Measurements from ENCODE around the gene FYB1.

The FYB1 gene

DNA sequence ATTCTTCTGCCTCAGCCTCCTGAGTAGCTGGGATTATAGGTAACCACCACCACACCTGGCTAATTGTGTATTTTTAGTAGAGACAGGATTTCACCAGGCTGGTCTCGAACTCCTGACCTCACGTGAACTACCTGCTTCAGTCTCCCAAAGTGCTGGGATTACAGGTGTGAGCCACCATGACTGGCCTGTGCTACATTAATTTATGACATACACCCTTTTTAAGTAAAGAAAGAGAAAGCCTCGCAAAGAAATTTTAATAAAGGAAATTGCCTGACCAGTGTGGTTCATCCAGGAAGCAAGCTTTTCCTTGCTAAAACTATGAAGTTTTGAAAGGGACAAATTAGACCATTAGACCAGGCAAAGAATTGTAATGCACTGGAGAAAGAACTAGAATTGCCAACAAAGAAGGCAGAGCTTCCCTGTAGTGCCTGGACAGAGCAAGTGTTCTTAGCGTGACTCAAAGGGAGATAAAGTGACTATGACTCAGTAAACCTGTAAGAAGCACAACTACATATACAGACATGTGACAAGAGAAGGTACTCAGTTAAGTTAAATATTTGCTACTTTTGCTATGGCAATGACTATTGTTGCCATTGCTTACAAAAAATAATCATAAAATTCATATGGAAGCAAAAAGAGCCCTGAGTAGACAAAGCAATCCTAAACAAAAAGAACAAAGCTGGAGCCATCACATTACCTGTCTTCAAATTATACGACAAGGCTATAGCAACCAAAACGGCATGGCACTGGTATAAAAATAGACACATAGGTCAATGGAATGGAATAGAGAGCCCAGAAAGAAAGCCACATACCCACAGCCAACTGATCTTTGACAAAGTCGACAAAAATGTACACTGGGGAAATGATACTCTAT, 54.6 kb downstream of the FYB1 start:
- DNase-seq = no peak

DNA sequence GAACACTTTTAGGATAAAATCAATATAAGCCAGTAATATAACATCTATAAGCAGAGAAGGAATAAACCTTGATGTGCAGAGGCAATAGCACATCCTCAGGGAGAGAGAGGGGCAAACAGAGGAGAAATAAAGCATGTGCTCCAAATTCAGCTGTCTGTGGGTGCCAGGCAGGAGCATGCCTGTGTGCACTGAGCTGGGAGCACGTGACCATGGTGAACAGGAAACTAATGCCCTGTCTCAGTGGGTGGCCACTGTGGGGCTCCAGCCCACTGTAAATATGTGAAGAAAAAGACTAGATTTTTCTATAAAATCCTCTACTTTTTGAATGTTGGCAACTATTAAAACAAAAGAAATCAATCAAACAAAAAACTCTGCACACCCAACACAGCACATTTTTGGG, 55.3 kb downstream of the FYB1 start:
- no peak for DNase-seq
- intact Hi-C loops (cut with DNase I) = no loop called here

More for the DNA sequence above, 54.6 kb downstream of the FYB1 start:
- intact Hi-C loops (cut with DNase I) = no loop called here

DNA sequence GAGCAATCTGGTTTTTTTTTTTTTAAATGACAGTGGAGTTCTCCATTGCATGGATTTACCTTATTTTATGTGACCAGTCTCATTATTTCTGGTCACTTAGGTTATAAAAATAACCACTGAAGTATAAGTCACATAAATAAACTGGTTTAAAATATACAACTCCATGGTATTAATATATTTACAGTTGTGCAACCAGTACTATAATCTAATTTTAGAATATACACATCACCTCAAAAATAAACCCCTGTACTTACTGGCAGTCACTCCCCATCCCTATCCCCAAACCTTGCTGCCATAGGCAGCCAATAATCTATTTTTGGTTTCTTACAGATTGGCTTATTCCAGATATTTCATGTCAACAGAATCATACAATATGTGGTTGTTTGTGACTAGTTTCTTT, 57.8 kb downstream of the FYB1 start:
- DNase-seq = no peak
- intact Hi-C loops (cut with DNase I) = no loop called here

DNA sequence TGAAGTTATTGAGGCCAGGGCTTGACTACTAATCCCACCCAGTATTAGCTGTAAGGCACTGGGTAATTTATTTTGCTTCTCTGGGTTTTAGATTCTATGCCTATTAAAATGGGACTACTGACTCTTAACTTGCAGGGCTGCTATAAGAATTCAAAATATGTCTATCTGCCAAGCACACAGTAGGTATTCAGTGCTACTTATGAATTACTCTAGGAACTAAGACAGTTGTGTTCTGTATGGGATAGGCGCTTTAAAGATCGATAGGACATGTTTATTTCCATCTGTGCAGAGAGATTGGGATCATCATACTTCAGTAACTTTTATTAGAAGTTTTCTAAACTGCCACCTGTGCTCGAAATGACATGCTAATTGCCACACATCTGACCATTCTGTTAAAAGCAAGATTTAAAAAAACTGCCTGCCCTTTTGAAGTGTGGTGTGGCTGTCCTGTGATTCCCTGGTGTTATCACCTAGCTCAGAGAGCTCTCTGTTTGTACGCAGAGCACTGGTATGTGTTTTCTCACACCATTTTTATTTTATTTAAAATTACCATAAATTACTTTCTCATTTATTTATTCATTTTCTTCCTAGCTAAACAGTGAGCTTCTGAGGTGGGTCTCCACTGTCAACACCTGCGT, 58.7 kb downstream of the FYB1 start:
- intact Hi-C loops (cut with DNase I) = no loop called here
- no peak for DNase-seq

DNA sequence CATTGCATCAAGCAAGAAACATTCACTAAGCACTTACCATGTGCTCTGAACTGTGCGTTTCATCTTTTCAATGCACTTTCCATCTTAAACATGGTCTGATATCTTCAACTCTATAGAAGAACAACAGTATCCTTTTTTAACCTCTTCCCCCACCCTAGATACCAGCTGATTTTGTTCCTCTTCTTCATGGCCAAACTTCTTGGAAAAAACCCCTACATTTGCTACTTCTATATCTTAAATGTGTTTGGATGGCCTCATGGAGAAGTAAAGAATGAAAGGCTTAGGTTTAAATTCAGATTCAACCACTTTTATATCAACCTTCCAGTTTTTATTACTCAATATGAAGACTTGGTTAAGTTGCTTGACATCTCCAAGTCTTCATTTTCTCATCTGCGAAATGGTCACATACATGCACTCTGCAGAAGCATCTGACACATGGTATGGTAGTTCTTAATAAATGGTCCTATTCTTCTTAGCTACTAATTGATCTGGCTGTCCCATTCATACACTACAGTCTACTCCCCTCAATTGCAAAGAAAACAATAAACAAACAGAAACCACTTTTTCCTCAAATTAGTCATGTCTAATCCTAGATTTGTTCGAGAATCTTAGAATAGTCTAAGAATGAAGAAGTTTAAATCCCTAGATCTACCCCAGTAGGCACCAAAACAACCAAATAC, 59.4 kb downstream of the FYB1 start:
- DNase-seq = no peak
- intact Hi-C loops (cut with DNase I) = no loop called here

DNA sequence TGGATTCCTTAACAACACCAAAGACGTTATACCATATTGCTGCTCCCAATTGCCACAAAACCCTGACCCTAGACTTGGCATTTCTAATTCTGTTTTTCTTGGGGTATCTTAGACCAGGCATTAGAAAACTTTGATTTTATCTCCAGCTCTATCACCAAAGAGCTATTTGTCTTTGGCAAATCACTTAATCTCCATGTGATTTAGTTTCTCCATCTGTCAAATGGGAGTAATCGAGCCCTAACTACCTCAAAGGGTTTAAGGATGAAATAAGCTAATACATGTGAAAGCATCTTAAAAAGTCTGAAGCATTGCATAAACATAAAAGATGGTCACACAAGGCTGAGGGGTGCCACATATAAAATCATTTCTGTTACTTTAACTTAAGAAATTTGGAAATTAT, 60.6 kb downstream of the FYB1 start:
- no peak for DNase-seq

DNA sequence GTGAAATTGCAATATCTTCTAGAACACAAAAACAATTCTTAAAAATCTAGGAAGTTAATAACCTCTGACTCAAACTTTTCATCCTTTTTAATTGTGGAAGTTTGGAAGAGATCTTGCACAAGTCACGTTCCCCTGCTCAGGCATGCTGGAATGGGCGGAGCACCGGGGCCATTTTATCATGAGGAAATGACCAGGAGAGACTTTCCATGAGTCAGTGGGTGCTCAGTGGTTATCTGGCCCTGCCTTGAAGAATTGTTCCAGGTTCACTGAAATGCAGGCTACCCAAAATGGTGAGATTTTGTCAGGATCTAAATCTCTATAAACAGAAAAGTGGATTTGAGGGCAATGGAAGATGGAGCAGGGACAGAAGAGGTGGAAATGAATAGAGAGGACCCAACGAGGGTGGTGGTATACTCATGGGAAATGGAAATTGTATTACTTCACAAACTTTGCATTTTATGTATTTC, 61.2 kb downstream of the FYB1 start:
- DNase-seq = no peak
- intact Hi-C loops (cut with DNase I) = no loop called here

More for the DNA sequence above, 60.6 kb downstream of the FYB1 start:
- intact Hi-C loops (cut with DNase I) = no loop called here

DNA sequence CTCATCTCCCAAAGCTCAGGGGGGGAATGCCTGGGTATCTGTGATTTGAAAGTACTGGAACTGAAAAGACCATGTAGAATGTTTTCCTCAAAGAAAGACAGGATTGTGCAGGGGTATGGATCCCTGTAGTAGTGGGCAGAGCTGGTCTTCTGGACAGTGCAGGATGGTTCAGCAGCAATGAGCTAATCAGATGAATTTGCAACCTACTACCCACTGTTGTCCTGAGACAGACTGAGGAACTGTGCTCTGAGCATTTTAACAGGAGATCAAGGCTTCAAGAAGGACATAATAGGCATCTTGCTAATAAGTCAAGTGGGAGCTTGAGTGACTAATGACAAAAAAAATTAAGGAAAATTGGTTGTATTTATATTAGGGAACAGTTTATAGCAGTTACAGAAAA, 61.7 kb downstream of the FYB1 start:
- no peak for DNase-seq
- intact Hi-C loops (cut with DNase I) = no loop called here

DNA sequence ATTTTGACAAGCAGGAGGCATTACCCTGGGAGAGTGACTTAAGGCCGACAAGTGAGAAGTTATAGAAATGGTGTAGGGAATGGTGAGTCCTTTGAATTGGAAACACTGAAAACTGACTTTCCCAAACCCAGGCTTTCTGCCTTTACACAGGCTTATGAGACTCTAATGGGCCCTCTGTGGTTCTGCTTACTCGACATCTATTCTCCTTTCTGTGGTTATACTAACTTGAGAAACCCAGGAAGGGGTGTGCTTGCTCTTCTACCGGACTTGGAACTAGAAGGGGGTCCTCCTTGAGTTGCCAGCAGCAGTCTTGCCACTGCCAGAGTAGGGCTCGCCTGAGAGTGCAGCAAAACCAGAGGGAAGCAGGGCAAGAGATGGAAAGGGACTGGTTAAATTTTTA, 63.3 kb downstream of the FYB1 start:
- no peak for DNase-seq
- intact Hi-C loops (cut with DNase I) = no loop called here

DNA sequence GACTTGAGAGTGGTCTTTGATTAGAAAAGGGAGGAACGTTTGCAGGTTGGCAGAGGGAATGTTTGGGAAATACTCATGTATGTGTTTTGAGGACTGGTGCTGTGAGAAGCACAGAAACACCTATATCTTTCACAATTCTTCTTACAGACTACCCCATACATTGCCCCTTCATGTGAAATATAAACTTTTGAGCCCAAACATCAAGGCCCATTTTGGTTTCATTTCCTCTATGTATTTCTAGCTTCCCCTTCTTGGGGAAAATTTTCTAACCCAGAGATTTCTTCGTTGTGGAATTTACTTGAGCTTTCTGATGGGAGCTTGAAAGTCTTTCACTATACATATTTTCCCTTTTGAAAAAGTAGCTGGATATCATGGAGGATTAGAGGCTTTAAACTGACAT, 67.6 kb downstream of the FYB1 start:
- intact Hi-C loops (cut with DNase I) = no loop called here
- DNase-seq = no peak

DNA sequence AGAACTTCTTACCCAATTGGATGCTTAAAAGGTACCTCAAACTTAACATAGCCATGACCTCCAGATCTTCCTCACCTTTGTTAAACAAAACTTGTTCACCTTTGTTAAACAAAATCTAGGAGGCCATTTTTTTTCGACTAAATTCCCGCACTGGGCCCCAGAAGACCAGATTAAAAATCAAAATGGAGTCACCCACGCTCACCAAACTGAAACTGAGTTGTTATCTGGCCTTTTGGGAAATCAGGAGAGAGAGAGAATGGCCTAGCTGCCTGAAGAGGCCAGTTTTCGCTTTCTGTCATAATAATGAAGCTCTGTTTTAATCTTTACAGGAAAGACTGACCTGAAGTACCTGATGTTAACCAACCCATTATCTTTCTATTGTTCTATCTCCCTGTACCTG, 69.4 kb downstream of the FYB1 start:
- no peak for DNase-seq
- intact Hi-C loops (cut with DNase I) = loop anchor here (5.0 kb wide), 1 partner anchor 132 kb away; no protein-coding TSS in a partner anchor

DNA sequence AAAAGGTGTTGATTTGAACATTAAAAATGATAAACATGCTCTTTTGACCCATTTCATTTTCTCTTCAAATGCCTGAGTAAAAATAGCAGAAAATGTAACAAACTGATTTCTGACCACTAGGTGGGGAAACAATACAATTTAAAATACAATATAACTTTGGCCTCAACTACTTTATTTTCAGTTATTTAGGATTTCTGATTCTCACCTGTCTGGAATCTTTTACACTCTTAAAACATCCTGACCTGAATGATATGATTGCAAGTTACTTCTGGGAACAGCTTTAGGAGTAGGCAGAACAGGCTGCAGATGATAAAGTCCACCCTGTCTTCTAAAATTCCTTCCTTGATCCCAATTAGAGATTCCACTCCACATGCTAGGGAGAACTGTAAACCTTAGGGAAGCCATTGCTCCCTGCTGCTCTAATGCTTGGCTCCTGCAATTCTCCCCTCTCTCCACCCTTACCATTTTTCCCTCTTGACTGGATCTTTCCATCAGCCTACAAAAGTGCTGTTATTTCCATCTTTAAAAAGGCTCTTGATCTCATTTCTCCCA, 70.3 kb downstream of the FYB1 start:
- intact Hi-C loops (cut with DNase I) = loop anchor here (5.0 kb wide), 1 partner anchor 133 kb away; no protein-coding TSS in a partner anchor
- no peak for DNase-seq

DNA sequence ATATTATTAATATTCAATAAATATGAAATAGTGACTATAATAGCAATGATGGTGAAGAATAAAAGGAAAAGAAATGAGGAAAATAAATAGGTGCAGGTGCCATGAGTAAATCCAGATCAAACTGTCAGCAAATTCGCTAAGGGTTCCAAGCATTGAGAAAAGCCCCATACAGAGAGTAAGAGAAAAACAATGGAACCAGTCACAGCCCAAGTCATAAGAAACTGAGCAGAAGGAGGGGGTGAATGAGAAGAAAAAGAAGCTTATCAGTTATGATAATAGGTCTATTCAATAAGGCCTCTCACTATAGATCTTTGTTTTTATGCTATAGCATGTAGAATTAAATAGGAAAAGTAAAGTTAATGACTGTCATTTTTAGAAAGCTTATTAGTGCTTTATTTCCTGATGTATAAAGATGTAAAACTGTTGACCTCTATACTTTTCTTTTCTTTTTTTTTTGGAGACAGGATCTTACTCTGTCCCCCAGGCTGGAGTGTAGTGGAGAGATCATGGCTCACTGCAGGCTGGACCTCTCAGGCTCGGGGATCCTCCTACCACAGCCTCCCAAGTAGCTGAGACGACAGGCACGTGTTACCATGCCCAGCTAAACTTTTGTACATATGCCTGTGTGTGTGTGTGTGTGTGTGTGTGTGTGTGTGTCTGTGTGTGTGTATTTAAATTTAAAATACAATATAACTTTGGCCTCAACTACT, 72.4 kb downstream of the FYB1 start:
- no peak for DNase-seq
- intact Hi-C loops (cut with DNase I) = loop anchor here (5.0 kb wide), 1 partner anchor 135 kb away; no protein-coding TSS in a partner anchor

DNA sequence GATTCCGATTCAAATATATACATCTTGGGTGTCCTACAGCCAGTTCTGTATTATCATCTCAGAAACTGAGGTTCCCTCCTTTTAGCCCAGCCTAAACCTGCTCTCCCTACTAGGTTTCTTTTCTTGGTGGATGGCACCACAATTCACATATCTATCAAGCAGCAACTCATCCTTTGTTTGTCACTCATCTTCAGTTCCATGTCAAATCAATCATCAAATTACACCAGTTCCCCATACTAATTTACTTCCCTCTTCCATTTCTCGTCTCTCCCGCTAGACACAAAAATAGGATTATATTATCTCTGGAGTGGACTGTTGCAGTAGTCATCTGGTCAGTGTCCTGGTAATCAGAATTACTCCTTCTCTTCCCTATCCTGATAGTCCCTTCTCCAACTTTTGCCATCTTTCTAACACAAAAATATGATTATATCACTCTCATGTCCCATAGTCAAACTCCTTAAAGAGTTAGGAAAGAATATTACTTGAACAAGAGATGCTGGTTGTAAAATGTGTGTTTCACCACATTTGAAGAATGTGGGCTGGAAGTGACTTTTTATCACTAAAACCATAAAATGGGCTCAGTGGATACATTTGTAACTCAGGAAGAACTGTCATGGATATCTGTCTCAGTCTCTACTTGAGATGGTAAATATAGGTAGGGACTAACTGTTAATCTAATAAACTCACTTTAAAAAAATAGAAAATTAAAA, 76.1 kb downstream of the FYB1 start:
- no peak for DNase-seq
- intact Hi-C loops (cut with DNase I) = no loop called here

DNA sequence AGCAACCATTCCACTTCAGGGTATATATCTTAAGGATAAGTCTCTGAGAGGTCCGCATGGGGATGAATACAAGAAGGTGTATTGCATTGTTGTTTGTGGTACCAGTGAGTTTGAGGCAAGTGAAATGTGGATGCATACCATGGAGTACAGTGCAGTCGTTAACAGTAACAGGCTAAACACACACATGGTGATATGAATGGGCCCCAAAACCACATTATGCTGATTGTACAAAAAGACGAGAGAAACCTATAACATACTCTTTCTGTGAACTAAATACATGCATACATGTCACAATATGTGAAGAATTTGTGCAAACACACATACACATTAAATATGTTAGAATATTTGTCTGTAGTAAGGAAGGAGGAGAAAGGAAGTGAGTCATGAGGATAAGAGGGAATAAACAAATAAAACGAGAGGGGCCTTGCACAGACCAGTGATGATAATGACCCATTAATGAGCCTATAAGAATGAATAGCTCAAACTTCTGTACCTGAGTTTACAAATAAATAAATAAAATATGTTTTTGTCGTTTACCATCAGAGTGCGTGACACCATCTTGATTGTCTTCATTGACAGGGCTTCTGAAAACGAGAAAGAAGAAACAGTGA, 78.7 kb downstream of the FYB1 start:
- DNase-seq = no peak

DNA sequence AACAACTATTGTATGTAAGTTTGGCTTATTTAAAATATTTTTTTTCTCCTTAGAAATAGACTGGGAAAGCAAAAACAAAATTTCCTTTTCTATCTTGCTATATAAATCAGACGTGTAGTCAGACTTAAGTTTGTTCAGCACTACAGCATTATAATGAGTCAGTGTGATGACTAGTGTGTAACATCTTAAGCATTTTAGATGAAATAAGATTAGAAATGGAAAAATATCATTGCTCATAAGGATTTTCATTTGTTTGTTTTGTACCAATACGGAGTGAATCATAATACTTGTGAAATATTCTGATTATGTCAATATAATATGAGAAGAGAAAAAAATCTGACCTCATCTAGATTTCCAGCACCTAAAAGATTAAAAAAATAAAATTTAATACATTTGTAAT, 80.5 kb downstream of the FYB1 start:
- intact Hi-C loops (cut with DNase I) = no loop called here
- no peak for DNase-seq

More for the DNA sequence above, 78.7 kb downstream of the FYB1 start:
- intact Hi-C loops (cut with DNase I) = no loop called here

DNA sequence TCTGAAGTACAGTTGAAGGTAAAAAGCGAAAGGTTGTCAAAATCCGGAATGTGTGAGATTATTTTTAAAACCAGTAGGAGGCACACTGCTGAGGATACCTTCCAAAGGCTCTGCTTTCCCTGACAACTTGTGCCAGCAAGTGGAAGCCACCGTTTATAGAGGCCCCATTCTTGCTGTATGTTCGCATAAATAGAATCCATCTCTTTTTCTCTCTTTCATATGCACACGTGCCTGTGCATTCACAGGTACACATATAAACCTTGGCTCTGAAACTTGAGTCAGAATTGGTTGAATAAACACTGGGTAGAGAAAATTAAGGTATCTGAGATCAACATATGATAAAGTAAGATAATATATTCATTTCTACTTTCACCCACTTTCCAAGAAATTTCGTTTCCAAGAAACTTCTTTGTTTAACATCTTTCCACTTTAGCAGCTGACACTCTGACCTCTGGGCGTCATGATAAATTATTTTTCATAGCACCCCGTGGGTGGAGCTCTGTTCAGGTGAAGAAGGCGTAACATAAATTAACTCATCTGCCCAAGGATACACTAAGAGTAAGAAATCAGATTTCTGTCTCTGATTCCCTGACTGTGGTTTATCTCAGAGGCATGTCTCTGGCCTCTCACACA, 81.4 kb downstream of the FYB1 start:
- intact Hi-C loops (cut with DNase I) = no loop called here
- no peak for DNase-seq

DNA sequence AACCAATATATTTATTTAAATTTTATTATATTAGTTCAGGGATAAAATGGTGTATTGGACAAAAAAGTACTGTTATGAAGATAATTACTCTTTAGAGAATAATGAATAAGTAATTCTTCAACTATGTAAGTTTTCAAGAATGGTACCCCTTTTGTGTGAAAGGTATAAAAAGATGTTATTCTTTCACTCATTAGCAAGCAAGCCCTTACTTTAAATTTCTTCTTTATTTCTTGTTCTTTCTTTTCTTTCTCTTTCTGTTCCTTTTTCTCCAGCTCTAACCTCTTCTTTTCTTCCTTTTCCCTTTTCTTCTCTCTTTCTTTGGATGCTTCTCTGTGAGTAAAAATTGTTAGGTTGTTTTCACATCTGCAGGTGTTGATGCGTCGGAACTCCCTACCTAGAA, 82.0 kb downstream of the FYB1 start:
- no peak for DNase-seq
- intact Hi-C loops (cut with DNase I) = no loop called here

DNA sequence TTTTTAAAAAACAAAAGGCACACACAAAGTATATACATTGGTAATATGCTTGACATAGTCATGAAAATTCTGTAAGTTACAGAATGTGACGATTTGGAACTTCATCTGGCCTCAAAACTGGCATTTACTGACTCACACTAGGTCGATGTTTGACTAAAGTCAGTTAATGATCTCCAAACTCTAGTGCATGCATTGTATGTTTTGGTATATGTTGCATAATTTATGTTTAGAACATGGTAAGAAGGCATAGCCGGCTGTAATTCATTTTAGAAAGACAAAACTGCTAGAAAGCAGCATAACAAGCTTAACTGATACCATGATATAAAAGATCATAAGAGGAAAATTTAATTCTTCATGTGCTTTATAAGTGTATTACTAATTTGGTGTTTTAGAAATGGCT, 86.6 kb downstream of the FYB1 start:
- intact Hi-C loops (cut with DNase I) = no loop called here
- DNase-seq = no peak

Data from posterior cingulate gyrus (tissue), 11 donors.